Measurements from ENCODE around the gene TNFRSF12A.

Gene TNFRSF12A

DNA sequence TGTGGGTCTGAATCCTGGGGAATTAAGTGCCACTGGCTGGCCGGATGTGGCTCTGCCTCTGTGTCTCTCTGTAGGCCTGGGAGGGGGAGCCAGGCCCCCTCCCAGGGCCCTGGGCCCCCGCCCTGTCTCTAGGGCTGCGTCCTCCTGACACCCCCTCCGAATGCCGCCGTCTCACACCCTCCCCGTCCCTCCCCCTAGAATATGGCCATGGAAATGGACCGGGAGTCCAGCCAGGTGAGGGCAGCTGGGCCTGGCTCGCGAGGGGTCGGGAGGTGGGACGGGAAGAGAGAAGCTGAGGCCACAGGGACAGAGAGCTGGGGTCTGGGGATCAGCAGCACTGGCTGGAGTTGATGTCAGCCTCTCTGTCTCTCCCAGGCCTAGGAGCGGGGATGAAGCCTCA is 23.9 kb upstream of the TNFRSF12A start:
- POLR2A ChIA-PET: interaction anchor here (0.8 to 0.9 kb wide), 2 partner anchors 16 to 43 kb away, joined by 3 read pairs; partner anchors contain the start of gene PKMYT1
- CTCF ChIA-PET: no interaction called here
- DNase-seq (ENCODE audit: extremely low spot score): no peak
- TF ChIP-seq FOXK2 (IDR thresholded peaks at IDR 0.05) (no peak), ARNT (IDR thresholded peaks at IDR 0.05) (no peak), SP1 (IDR thresholded peaks at IDR 0.05) (no peak), NFRKB (IDR thresholded peaks at IDR 0.05) (no peak), LEF1 (IDR thresholded peaks at IDR 0.05; ENCODE audit: borderline replicate concordance) (no peak), CTBP1 (IDR thresholded peaks at IDR 0.05; ENCODE audit: borderline replicate concordance) (no peak), FOXA1 (IDR thresholded peaks at IDR 0.05) (no peak), FOXM1 (IDR thresholded peaks at IDR 0.05; ENCODE audit: borderline replicate concordance) (no peak), ELF4 (IDR thresholded peaks at IDR 0.05) (no peak), ZNF384 (IDR thresholded peaks at IDR 0.05) (no peak), HDGF (IDR thresholded peaks at IDR 0.05; ENCODE audit: borderline replicate concordance) (no peak), L3MBTL2 (conservative IDR thresholded peaks at IDR 0.05) (no peak), SUZ12 (IDR thresholded peaks at IDR 0.05) (no peak), TARDBP (IDR thresholded peaks at IDR 0.05) (no peak), BHLHE40 (IDR thresholded peaks at IDR 0.05; ENCODE audit: borderline replicate concordance) (no peak)
- TF ChIP-seq, protein P1, sequence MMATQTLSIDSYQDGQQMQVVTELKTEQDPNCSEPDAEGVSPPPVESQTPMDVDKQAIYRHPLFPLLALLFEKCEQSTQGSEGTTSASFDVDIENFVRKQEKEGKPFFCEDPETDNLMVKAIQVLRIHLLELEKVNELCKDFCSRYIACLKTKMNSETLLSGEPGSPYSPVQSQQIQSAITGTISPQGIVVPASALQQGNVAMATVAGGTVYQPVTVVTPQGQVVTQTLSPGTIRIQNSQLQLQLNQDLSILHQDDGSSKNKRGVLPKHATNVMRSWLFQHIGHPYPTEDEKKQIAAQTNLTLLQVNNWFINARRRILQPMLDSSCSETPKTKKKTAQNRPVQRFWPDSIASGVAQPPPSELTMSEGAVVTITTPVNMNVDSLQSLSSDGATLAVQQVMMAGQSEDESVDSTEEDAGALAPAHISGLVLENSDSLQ (IDR thresholded peaks at IDR 0.05): no peak

DNA sequence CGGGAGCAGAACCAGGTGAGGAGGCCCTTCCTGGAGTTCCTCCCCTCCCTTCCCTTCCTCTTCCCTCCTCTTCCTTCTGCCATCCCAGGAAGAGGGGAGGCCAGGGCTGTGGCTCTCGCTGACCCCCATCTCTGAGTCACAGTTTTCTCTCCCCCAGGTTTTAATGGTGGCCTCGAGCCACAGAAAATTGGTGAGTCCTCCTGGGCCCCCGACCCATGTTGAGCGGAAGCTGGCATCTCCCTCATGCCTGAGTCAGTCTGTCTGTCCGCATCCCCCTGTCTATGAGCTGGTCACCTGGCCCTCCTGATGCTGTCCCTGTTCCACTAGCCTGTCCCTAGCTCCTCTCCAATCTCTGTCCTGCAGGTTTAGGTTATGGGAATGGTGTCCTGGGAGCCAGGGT is 20.2 kb upstream of the TNFRSF12A start:
- TF ChIP-seq, protein P1 (IDR thresholded peaks at IDR 0.05): no peak
- TF ChIP-seq HDGF (IDR thresholded peaks at IDR 0.05; ENCODE audit: borderline replicate concordance) (no peak), CTBP1 (IDR thresholded peaks at IDR 0.05; ENCODE audit: borderline replicate concordance) (no peak), NFRKB (IDR thresholded peaks at IDR 0.05) (no peak), FOXM1 (IDR thresholded peaks at IDR 0.05; ENCODE audit: borderline replicate concordance) (no peak), ARNT (IDR thresholded peaks at IDR 0.05) (no peak), TARDBP (IDR thresholded peaks at IDR 0.05) (no peak), ZNF384 (IDR thresholded peaks at IDR 0.05) (no peak), BHLHE40 (IDR thresholded peaks at IDR 0.05; ENCODE audit: borderline replicate concordance) (no peak), LEF1 (IDR thresholded peaks at IDR 0.05; ENCODE audit: borderline replicate concordance) (no peak), SUZ12 (IDR thresholded peaks at IDR 0.05) (no peak), FOXA1 (IDR thresholded peaks at IDR 0.05) (no peak), ELF4 (IDR thresholded peaks at IDR 0.05) (no peak), SP1 (IDR thresholded peaks at IDR 0.05) (no peak), L3MBTL2 (conservative IDR thresholded peaks at IDR 0.05) (no peak)
- no peak for DNase-seq (ENCODE audit: extremely low spot score)
- ChIA-PET CTCF (interaction anchor here (1.4 kb wide), 1 partner anchor 28 kb away, joined by 4 read pairs; no protein-coding TSS in a partner anchor), POLR2A (interaction anchor here (0.9 kb wide), 1 partner anchor 11 kb away, joined by 4 read pairs; no protein-coding TSS in a partner anchor)

DNA sequence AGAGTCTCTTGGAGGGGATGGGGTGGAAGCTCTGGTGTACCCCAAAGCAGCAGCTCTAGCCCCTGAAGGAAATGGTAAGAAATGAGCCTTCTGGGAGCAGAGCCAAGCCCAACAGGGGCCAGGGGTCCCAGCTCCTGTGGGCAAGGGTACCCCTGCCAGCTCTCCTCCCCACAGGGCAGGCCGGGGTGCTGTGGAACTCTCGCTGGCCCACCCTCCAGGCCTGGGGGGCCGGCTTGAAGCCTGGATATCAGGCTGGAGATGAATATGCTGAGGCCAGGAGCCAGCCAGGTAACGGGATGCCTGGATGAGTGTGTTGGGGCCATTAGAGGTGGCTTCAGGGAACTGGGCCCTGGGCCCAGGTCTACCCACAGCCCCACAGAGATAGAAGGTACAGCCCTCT is 19.6 kb upstream of the TNFRSF12A start:
- ChIA-PET CTCF (interaction anchor here (1.4 kb wide), 1 partner anchor 27 kb away, joined by 4 read pairs; no protein-coding TSS in a partner anchor), POLR2A (interaction anchor here (0.8 to 1.0 kb wide), 3 partner anchors 11 to 20 kb away, joined by 3 to 4 read pairs (median 3); partner anchors contain the start of gene PKMYT1)
- no peak for TF ChIP-seq CTBP1 (IDR thresholded peaks at IDR 0.05; ENCODE audit: borderline replicate concordance)
- TF ChIP-seq FOXM1 (IDR thresholded peaks at IDR 0.05; ENCODE audit: borderline replicate concordance): no peak
- TF ChIP-seq FOXA1 (IDR thresholded peaks at IDR 0.05): no peak
- TF ChIP-seq ELF4 (IDR thresholded peaks at IDR 0.05): no peak
- no peak for TF ChIP-seq L3MBTL2 (conservative IDR thresholded peaks at IDR 0.05)
- DNase-seq (ENCODE audit: extremely low spot score): no peak

DNA sequence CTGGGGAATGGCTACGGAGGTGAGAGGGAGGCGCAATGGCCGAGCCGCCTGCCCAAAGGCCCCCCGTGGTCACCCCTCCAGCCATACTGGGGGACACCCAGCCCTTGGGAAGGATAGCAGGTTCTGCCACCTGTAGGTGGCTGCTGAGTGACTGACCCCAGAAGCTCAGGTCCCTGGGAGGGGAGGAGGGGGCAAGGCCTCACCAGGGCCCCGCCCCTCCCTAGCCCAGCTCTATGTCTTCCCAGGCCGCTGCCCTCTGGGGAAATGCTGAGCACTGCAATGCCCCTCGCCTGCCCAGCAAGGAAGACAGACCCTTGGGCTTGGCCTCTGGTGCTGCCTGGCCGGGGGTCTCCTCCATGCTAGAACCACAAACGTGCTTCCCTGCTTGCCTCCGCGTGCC is 18.9 kb upstream of the TNFRSF12A start:
- ChIA-PET POLR2A (interaction anchor here (0.8 to 1.6 kb wide), 3 partner anchors 10 to 21 kb away, joined by 3 to 6 read pairs (median 3); partner anchors contain the start of genes PKMYT1 and TNFRSF12A), CTCF (interaction anchor here (4.1 kb wide), 1 partner anchor 27 kb away, joined by 20 read pairs; no protein-coding TSS in a partner anchor)
- DNase-seq (ENCODE audit: extremely low spot score): no peak
- TF ChIP-seq SP1 (IDR thresholded peaks at IDR 0.05): no peak
- TF ChIP-seq SUZ12 (IDR thresholded peaks at IDR 0.05): no peak
- no peak for TF ChIP-seq LEF1 (IDR thresholded peaks at IDR 0.05; ENCODE audit: borderline replicate concordance)
- TF ChIP-seq FOXK2 (IDR thresholded peaks at IDR 0.05): no peak
- no peak for TF ChIP-seq ZNF384 (IDR thresholded peaks at IDR 0.05)
- TF ChIP-seq FOXM1 (IDR thresholded peaks at IDR 0.05; ENCODE audit: borderline replicate concordance): no peak
- TF ChIP-seq, protein P1 (IDR thresholded peaks at IDR 0.05): no peak
- no peak for TF ChIP-seq ARNT (IDR thresholded peaks at IDR 0.05)

DNA sequence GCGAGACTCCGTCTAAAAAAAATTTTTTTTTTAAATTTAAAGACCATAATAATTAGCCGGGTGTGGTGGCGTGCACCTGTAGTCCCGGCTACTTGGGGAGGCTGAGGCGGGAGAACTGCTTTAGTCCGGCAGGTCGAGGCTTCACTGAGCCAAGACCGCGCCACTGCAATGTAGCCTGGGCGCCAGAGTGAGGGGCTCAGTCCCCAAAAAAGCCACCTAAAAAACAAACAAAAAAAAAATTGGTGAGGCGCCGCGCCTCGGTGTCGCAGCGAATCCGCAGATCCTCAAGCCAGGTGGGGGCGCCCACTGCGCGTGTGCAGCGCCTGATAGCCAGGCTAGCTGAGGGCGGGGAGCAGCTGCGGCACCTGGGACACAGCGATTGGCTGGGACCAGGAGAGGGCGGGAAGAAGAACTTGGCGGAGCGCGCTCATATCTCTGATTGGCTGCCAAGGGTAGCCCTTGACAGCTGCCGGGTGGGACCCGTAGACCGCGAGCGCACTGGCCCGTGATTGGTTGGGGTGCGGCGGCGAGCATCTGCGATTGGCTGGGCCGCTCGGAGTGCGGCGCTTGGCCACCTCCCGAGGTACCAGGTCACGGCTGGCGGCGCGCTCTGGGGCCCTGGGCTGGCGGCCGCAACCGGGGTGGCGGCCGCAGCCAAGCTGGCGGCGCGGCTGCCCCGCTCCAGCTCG is 16.4 kb upstream of the TNFRSF12A start:
- peak; percentile 99 for DNase-seq (ENCODE audit: extremely low spot score)
- no peak for TF ChIP-seq HDGF (IDR thresholded peaks at IDR 0.05; ENCODE audit: borderline replicate concordance)
- TF ChIP-seq, protein P1 (IDR thresholded peaks at IDR 0.05): peak; percentile 97
- peak; percentile 37; the same call in 1 of the 2 replicates for TF ChIP-seq LEF1 (IDR thresholded peaks at IDR 0.05; ENCODE audit: borderline replicate concordance)
- peak; percentile 81 for TF ChIP-seq L3MBTL2 (conservative IDR thresholded peaks at IDR 0.05)
- TF ChIP-seq CTBP1 (IDR thresholded peaks at IDR 0.05; ENCODE audit: borderline replicate concordance): peak; percentile 90
- ChIA-PET POLR2A (interaction anchor here (1.0 to 5.3 kb wide), 6 partner anchors 17 to 34 kb away, joined by 3 to 60 read pairs (median 4); partner anchors contain the start of genes CLDN6, HCFC1R1, PKMYT1 and THOC6), CTCF (interaction anchor here (0.9 to 4.1 kb wide), 3 partner anchors 19 to 28 kb away, joined by 3 to 20 read pairs (median 13); no protein-coding TSS in a partner anchor)

Data from HEK293T (cell line).